ENCODE data around the gene ADGRA1.
"Not testable (repeated sequence)": the region's sequence is repeated elsewhere in the genome, so short reads cannot be mapped to it uniquely, and the experiment has no call there.

The ADGRA1 gene

GRCh38 chr10:133110133-133110532 lies 22.4 kb downstream of the ADGRA1 start (continued):
- no peak for TF ChIP-seq POU6F1 (CRISPR knock-in tag; IDR thresholded peaks at IDR 0.05; ENCODE audit: borderline replicate concordance, low read depth)

- no peak for ATAC-seq
- TF ChIP-seq ZNF8 (CRISPR knock-in tag; IDR thresholded peaks at IDR 0.05), result no peak
- no peak for TF ChIP-seq ZC3H10 (CRISPR knock-in tag; IDR thresholded peaks at IDR 0.05)
- no peak for TF ChIP-seq ZFP3 (CRISPR knock-in tag; IDR thresholded peaks at IDR 0.05)
- TF ChIP-seq ZFP30 (CRISPR knock-in tag; IDR thresholded peaks at IDR 0.05), result no peak
- no peak for TF ChIP-seq CREB5 (CRISPR knock-in tag; IDR thresholded peaks at IDR 0.05; ENCODE audit: low read depth)
- no peak for TF ChIP-seq TOX (CRISPR knock-in tag; IDR thresholded peaks at IDR 0.05; ENCODE audit: borderline replicate concordance)
- no peak for TF ChIP-seq PPARA (CRISPR knock-in tag; IDR thresholded peaks at IDR 0.05; ENCODE audit: borderline replicate concordance)
These were observed 23.0 kb downstream of the ADGRA1 start for GRCh38 chr10:133110609-133111275.

GRCh38 chr10:133111640-133112039 lies 23.9 kb downstream of the ADGRA1 start:
- not testable (repeated sequence) for ATAC-seq

GRCh38 chr10:133113146-133113830 lies 25.6 kb downstream of the ADGRA1 start:
- ATAC-seq, result no peak
- TF ChIP-seq ZC3H10 (CRISPR knock-in tag; IDR thresholded peaks at IDR 0.05) (no peak), ESRRG (CRISPR knock-in tag; IDR thresholded peaks at IDR 0.05) (no peak), SNAI2 (CRISPR knock-in tag; IDR thresholded peaks at IDR 0.05) (no peak)

- no peak for TF ChIP-seq CREB5 (CRISPR knock-in tag; IDR thresholded peaks at IDR 0.05; ENCODE audit: low read depth)
- no peak for ATAC-seq
These were observed 26.1 kb downstream of the ADGRA1 start for GRCh38 chr10:133113847-133114246.

GRCh38 chr10:133114251-133114650 lies 26.5 kb downstream of the ADGRA1 start:
- no peak for ATAC-seq
- no peak for TF ChIP-seq SNAI2 (CRISPR knock-in tag; IDR thresholded peaks at IDR 0.05)

GRCh38 chr10:133114726-133115452 lies 27.2 kb downstream of the ADGRA1 start:
- TF ChIP-seq ZFP30 (CRISPR knock-in tag; IDR thresholded peaks at IDR 0.05) (no peak), ZNF70 (CRISPR knock-in tag; IDR thresholded peaks at IDR 0.05) (no peak), SNAI2 (CRISPR knock-in tag; IDR thresholded peaks at IDR 0.05) (no peak), CSRNP3 (CRISPR knock-in tag; IDR thresholded peaks at IDR 0.05) (no peak), ISL1 (CRISPR knock-in tag; IDR thresholded peaks at IDR 0.05) (no peak), PPARA (CRISPR knock-in tag; IDR thresholded peaks at IDR 0.05; ENCODE audit: borderline replicate concordance) (no peak), BACH2 (CRISPR knock-in tag; IDR thresholded peaks at IDR 0.05; ENCODE audit: borderline replicate concordance) (no peak), POU6F1 (CRISPR knock-in tag; IDR thresholded peaks at IDR 0.05; ENCODE audit: borderline replicate concordance, low read depth) (no peak), ZC3H10 (CRISPR knock-in tag; IDR thresholded peaks at IDR 0.05) (no peak), TCF4 (CRISPR knock-in tag; IDR thresholded peaks at IDR 0.05; ENCODE audit: borderline replicate concordance) (no peak), TOX (CRISPR knock-in tag; IDR thresholded peaks at IDR 0.05; ENCODE audit: borderline replicate concordance) (no peak), ZNF565 (CRISPR knock-in tag; conservative IDR thresholded peaks at IDR 0.05; ENCODE audit: low read depth) (no peak), TSHZ2 (CRISPR knock-in tag; IDR thresholded peaks at IDR 0.05) (no peak), CSDC2 (CRISPR knock-in tag; IDR thresholded peaks at IDR 0.05) (no peak)
- no peak for ATAC-seq
